Liver (tissue), 9 donors: ENCODE measurements around the gene PALB2. TPM values are rescaled to one million over a fixed set of nuclear protein-coding genes. Genes with fewer than 3 reads are reported as not detected.
A peak's percentile ranks its signal among the peaks of the same experiment; 100 is the strongest.

Source experiments
- DNase-seq: peaks from one replicate; pipeline ENCODE4 v3.0.0-alpha.2; 2017; ENCODE audit warnings: low spot score
- H3K27ac ChIP-seq, 2 donors: one replicate each; pipeline ENCODE4 v1.7.0; 2013; ENCODE audit warnings: inconsistent platforms in 2 of 2, low read length in 2 of 2, control low read depth in 1 of 2, low read depth in 1 of 2, mild to moderate bottlenecking in 1 of 2
- H3K27me3 ChIP-seq, 4 donors: one replicate each; pipeline versions ENCODE4 v1.6.1 to v1.7.0; 2013; ENCODE audit warnings: low read length in 3 of 4, inconsistent platforms in 1 of 4, mild to moderate bottlenecking in 1 of 4, moderate library complexity in 1 of 4; ENCODE audit not compliant: control insufficient read depth in 4 of 4, insufficient read depth in 4 of 4
- H3K36me3 ChIP-seq, 4 donors: one replicate each; pipeline versions ENCODE4 v1.6.1 to v1.7.0; 2013; ENCODE audit warnings: low read length in 3 of 4, mild to moderate bottlenecking in 3 of 4, low read depth in 1 of 4, moderate library complexity in 1 of 4; ENCODE audit not compliant: control insufficient read depth in 4 of 4, insufficient read depth in 3 of 4
- H3K4me1 ChIP-seq, 4 donors: one replicate each; pipeline versions ENCODE4 v1.6.1 to v1.7.0; 2013; ENCODE audit warnings: low read length in 3 of 4, mild to moderate bottlenecking in 3 of 4, moderate library complexity in 1 of 4; ENCODE audit not compliant: control insufficient read depth in 4 of 4, insufficient read depth in 4 of 4
- H3K4me3 ChIP-seq, 3 donors: one replicate each; pipeline versions ENCODE4 v1.6.1 to v1.7.0; 2013; ENCODE audit warnings: low read length in 3 of 3, control low read depth in 1 of 3, low read depth in 1 of 3, mild to moderate bottlenecking in 1 of 3
- H3K9ac ChIP-seq, 2 donors: one replicate each; pipeline ENCODE4 v1.7.0; 2013; ENCODE audit warnings: low read length in 2 of 2, mild to moderate bottlenecking in 2 of 2, moderate library complexity in 2 of 2, control low read depth in 1 of 2, low read depth in 1 of 2
- H3K9me3 ChIP-seq, 4 donors: one replicate each; pipeline versions ENCODE4 v1.6.1 to v1.7.0; 2013; ENCODE audit warnings: low read length in 3 of 4; ENCODE audit not compliant: control insufficient read depth in 4 of 4
- CTCF ChIP-seq: fragments of 150-350 bp; IDR thresholded peaks from 2 replicates; pipeline ENCODE4 v1.5.1; 2017; ENCODE audit warnings: improper control_type of control experiment, low read depth, low read length; ENCODE audit not compliant: missing input control
- EGR1 ChIP-seq, 2 donors: IDR thresholded peaks; 2 replicates each; pipeline ENCODE4 v1.6.1; 2016 to 2018; ENCODE audit warnings: antibody characterized with exemption in 2 of 2, low read depth in 2 of 2
- FOXA1 ChIP-seq: IDR thresholded peaks from 2 replicates; pipeline ENCODE4 v1.6.1; 2016; ENCODE audit warnings: antibody characterized with exemption
- FOXA2 ChIP-seq: IDR thresholded peaks from 2 replicates; pipeline ENCODE4 v1.6.1; 2016; ENCODE audit warnings: antibody characterized with exemption
- GABPA ChIP-seq, 2 donors: IDR thresholded peaks in 1 of 2; conservative IDR thresholded peaks in 1 of 2; 2 replicates each; pipeline ENCODE4 v1.6.1; 2016; ENCODE audit warnings: antibody characterized with exemption in 2 of 2, mild to moderate bottlenecking in 1 of 2, moderate library complexity in 1 of 2
- HNF4A ChIP-seq, 2 donors: conservative IDR thresholded peaks; 2 replicates each; pipeline ENCODE4 v1.6.1; 2016; ENCODE audit warnings: antibody characterized with exemption in 2 of 2, mild to moderate bottlenecking in 2 of 2
- HNF4G ChIP-seq: IDR thresholded peaks from 2 replicates; pipeline ENCODE4 v1.6.1; 2016; ENCODE audit warnings: antibody characterized with exemption
- JUND ChIP-seq, 2 donors: IDR thresholded peaks; 2 replicates each; pipeline ENCODE4 v1.6.1; 2016; ENCODE audit warnings: antibody characterized with exemption in 2 of 2
- NR2F2 ChIP-seq: IDR thresholded peaks from 2 replicates; pipeline ENCODE4 v1.6.1; 2016; ENCODE audit warnings: antibody characterized with exemption
- RAD21 ChIP-seq, 2 donors: IDR thresholded peaks; 2 replicates each; pipeline ENCODE4 v1.6.1; 2016; ENCODE audit warnings: antibody characterized with exemption in 2 of 2, mild to moderate bottlenecking in 2 of 2
- RXRA ChIP-seq, 2 donors: IDR thresholded peaks; 2 replicates each; pipeline ENCODE4 v1.6.1; 2017 to 2018; ENCODE audit warnings: antibody characterized with exemption in 2 of 2, mild to moderate bottlenecking in 1 of 2
- SP1 ChIP-seq: IDR thresholded peaks from 2 replicates; pipeline ENCODE4 v1.6.1; 2018; ENCODE audit warnings: antibody characterized with exemption, mild to moderate bottlenecking
- TAF1 ChIP-seq: conservative IDR thresholded peaks from 2 replicates; pipeline ENCODE4 v1.6.1; 2016; ENCODE audit warnings: antibody characterized with exemption, mild to moderate bottlenecking
- YY1 ChIP-seq: IDR thresholded peaks from 2 replicates; pipeline ENCODE4 v1.6.1; 2016; ENCODE audit warnings: antibody characterized with exemption, mild to moderate bottlenecking
- WGBS: extraction: QIAGEN DNeasy Blood & Tissue Kit; methylation state at CpG from one replicate; pipeline ENCODE4 v1.1.7; 2013; 5-methylcytosine and 5-hydroxymethylcytosine counted together
- polyA plus RNA-seq, 2 donors: library from polyadenylated mRNA; stranded (reverse) in 1 of 2; unstranded in 1 of 2; fragments of 200-250 nt in 1 of 2; fragments of >200 nt in 1 of 2; fragmentation: Nextera tagmentation in 1 of 2; extraction: Ambion mirVana in 1 of 2; gene quantifications; one replicate each; pipeline versions ENCODE4 v1.2.1 to v1.2.3, GENCODE V29; 2013 to 2015
- total RNA-seq, 2 donors: library from RNA; depleted of rRNA; stranded (reverse); fragments of >200 nt; gene quantifications; one replicate each; pipeline ENCODE4 v1.2.3, GENCODE V29; 2014
- TF ChIP-seq, protein P1 (sequence below): IDR thresholded peaks from 2 replicates; pipeline ENCODE4 v1.6.1; 2016; ENCODE audit warnings: antibody characterized with exemption
- TF ChIP-seq, protein P2 (sequence below): IDR thresholded peaks from 2 replicates; pipeline ENCODE4 v1.6.1; 2016; ENCODE audit warnings: antibody characterized with exemption, mild to moderate bottlenecking
- TF ChIP-seq, protein P3 (sequence below): IDR thresholded peaks from 2 replicates; pipeline ENCODE4 v1.6.1; 2016; ENCODE audit warnings: antibody characterized with exemption
- TF ChIP-seq, protein P4 (sequence below): IDR thresholded peaks from 2 replicates; pipeline ENCODE4 v1.6.1; 2016; ENCODE audit warnings: antibody characterized with exemption
- donor health status: healthy.
- donor health status: healthy.
- donor health status: healthy.
- donor health status: healthy.
- donor health status: healthy.

PALB2 gene
- total and polyA plus RNA-seq, 4 donors, result 4.1 to 7.6 (median 4.7) TPM

DNA sequence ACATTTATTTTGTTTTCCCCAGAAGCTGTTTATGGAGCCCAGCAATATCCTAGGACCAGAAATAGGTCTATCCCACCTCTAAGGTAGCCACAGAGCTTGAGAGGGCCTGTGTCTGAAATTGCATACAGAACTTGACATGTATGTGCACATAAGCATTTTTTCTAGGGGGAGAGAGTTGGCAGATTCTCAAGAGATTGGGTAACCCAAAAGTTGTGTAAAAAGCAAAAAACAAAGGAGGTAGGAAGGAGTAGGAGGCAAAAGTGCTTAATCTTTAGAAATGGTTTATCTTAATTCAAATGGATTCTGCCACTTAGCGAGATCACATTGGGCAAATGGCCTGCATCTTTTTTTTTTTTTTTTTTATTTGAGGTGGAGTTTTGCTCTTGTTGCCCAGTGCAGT is 41.1 kb upstream of the PALB2 start (continued):
- TF ChIP-seq RXRA (IDR thresholded peaks at IDR 0.05) (no peak), EGR1 (IDR thresholded peaks at IDR 0.05; ENCODE audit: low read depth in 2 of 2) (no peak), HNF4A (conservative IDR thresholded peaks at IDR 0.05) (no peak), NR2F2 (no peak), GABPA (IDR thresholded peaks at IDR 0.05 in 1 of 2, conservative IDR thresholded peaks at IDR 0.05 in 1 of 2) (no peak)

GRCh38 chr16:23679986-23680336 is 38.9 kb upstream of the PALB2 start:
- no peak for DNase-seq
- peaks cover 0 to 14% (median 12%) of the 10 kb centered on the region in 4 donors for H3K4me1 ChIP-seq
- no peaks in the 10 kb centered on the region for H3K27me3 ChIP-seq
- WGBS, result 77% methylated on average over 6 of the region's 6 CpGs
- no peaks in the 10 kb centered on the region for H3K9me3 ChIP-seq
- TF ChIP-seq, protein P1, sequence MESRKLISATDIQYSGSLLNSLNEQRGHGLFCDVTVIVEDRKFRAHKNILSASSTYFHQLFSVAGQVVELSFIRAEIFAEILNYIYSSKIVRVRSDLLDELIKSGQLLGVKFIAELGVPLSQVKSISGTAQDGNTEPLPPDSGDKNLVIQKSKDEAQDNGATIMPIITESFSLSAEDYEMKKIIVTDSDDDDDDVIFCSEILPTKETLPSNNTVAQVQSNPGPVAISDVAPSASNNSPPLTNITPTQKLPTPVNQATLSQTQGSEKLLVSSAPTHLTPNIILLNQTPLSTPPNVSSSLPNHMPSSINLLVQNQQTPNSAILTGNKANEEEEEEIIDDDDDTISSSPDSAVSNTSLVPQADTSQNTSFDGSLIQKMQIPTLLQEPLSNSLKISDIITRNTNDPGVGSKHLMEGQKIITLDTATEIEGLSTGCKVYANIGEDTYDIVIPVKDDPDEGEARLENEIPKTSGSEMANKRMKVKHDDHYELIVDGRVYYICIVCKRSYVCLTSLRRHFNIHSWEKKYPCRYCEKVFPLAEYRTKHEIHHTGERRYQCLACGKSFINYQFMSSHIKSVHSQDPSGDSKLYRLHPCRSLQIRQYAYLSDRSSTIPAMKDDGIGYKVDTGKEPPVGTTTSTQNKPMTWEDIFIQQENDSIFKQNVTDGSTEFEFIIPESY, result no peak
- TF ChIP-seq, protein P2, sequence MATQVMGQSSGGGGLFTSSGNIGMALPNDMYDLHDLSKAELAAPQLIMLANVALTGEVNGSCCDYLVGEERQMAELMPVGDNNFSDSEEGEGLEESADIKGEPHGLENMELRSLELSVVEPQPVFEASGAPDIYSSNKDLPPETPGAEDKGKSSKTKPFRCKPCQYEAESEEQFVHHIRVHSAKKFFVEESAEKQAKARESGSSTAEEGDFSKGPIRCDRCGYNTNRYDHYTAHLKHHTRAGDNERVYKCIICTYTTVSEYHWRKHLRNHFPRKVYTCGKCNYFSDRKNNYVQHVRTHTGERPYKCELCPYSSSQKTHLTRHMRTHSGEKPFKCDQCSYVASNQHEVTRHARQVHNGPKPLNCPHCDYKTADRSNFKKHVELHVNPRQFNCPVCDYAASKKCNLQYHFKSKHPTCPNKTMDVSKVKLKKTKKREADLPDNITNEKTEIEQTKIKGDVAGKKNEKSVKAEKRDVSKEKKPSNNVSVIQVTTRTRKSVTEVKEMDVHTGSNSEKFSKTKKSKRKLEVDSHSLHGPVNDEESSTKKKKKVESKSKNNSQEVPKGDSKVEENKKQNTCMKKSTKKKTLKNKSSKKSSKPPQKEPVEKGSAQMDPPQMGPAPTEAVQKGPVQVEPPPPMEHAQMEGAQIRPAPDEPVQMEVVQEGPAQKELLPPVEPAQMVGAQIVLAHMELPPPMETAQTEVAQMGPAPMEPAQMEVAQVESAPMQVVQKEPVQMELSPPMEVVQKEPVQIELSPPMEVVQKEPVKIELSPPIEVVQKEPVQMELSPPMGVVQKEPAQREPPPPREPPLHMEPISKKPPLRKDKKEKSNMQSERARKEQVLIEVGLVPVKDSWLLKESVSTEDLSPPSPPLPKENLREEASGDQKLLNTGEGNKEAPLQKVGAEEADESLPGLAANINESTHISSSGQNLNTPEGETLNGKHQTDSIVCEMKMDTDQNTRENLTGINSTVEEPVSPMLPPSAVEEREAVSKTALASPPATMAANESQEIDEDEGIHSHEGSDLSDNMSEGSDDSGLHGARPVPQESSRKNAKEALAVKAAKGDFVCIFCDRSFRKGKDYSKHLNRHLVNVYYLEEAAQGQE, result no peak
- TF ChIP-seq SP1 (no peak), JUND (IDR thresholded peaks at IDR 0.05) (no peak), RXRA (IDR thresholded peaks at IDR 0.05) (no peak), TAF1 (no peak), RAD21 (IDR thresholded peaks at IDR 0.05) (no peak), FOXA1 (no peak), NR2F2 (no peak), GABPA (IDR thresholded peaks at IDR 0.05 in 1 of 2, conservative IDR thresholded peaks at IDR 0.05 in 1 of 2) (no peak), HNF4A (conservative IDR thresholded peaks at IDR 0.05) (no peak)
- TF ChIP-seq, protein P3, sequence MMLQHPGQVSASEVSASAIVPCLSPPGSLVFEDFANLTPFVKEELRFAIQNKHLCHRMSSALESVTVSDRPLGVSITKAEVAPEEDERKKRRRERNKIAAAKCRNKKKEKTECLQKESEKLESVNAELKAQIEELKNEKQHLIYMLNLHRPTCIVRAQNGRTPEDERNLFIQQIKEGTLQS, result no peak
- H3K9ac ChIP-seq, result no peak overlapping the region
- no peak overlapping the region for H3K4me3 ChIP-seq
- no peak overlapping the region for H3K27ac ChIP-seq
- H3K36me3 ChIP-seq, result peaks cover 0 to 16% (median 3%) of the 10 kb centered on the region in 4 donors

DNA sequence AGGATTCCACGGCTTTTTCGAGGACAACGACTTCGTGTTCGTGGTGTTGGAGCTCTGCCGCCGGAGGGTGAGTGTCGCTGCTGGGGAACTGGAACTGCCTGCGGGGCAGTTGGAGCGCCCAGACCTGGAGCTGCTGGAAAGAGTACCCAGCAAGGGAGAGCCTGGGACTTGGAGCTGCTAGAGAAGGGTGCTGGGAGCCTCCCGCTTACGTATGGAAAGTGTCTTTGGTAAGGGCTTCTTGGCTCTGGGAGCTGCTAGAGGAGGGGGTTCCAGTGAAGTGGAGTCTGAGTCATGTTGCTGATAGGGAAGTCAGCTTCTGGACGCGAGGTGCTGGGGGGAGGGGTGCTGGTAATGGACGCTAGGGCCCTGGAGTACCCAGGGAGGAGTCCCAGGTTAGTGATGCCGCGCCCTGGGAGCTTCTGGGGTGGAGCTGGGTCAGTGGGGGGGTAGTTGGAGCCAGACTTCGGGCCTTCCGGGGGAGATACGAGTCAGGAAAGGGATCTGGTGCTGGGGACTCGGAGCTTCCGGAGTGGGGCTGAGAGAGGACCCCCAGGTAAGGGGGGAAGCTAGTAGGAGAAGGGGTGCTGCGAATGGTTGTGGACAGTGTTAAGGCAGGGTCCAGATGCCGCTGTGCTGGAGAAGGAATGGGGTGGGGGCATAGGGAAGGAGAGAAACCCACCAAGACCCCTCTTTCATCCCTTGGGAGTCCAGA is 38.3 kb upstream of the PALB2 start:
- no peak overlapping the region for H3K27ac ChIP-seq
- H3K9ac ChIP-seq, result no peak overlapping the region
- peak; percentile 63 for DNase-seq
- 39% methylated on average over 24 of the region's 24 CpGs for WGBS
- H3K27me3 ChIP-seq, result no peaks in the 10 kb centered on the region
- H3K9me3 ChIP-seq, result no peaks in the 10 kb centered on the region
- no peak for TF ChIP-seq HNF4A (conservative IDR thresholded peaks at IDR 0.05)
- no peak for TF ChIP-seq RXRA (IDR thresholded peaks at IDR 0.05)
- TF ChIP-seq, protein P4, sequence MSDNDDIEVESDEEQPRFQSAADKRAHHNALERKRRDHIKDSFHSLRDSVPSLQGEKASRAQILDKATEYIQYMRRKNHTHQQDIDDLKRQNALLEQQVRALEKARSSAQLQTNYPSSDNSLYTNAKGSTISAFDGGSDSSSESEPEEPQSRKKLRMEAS, result no peak
- TF ChIP-seq CTCF, result no peak
- no peak for TF ChIP-seq FOXA1
- TF ChIP-seq, protein P3, result no peak
- no peak for TF ChIP-seq NR2F2
- no peak for TF ChIP-seq FOXA2
- no peak for TF ChIP-seq RAD21 (IDR thresholded peaks at IDR 0.05)
- no peak for TF ChIP-seq YY1
- no peak for TF ChIP-seq HNF4G
- TF ChIP-seq, protein P2, result no peak
- H3K4me1 ChIP-seq, result peaks cover 0 to 14% (median 12%) of the 10 kb centered on the region in 4 donors
- H3K36me3 ChIP-seq, result peaks cover 0 to 16% (median 3%) of the 10 kb centered on the region in 4 donors
- H3K4me3 ChIP-seq, result peak overlapping the region in 1 of 3 donors; percentile 52
